Suprapubic skin (tissue), 4 donors: ENCODE results near the gene MYO5A. TPM values are rescaled to one million over a fixed set of nuclear protein-coding genes. Genes with fewer than 3 reads are reported as not detected.
"Not testable (repeated sequence)": the region's sequence is repeated elsewhere in the genome, so short reads cannot be mapped to it uniquely, and the experiment has no call there.

Experiments used
- DNase-seq, 2 donors: peaks; one replicate each; pipeline ENCODE4 v3.0.0-alpha.2; 2019; ENCODE audit warnings: low spot score in 2 of 2
- H3K27ac ChIP-seq: fragments of 200-600 bp; sonication (generic); one replicate; pipeline ENCODE4 v1.5.1; 2019
- H3K27me3 ChIP-seq: fragments of 200-600 bp; sonication (generic); one replicate; pipeline ENCODE4 v1.5.1; 2019
- H3K36me3 ChIP-seq: fragments of 200-600 bp; sonication (generic); one replicate; pipeline ENCODE4 v1.5.1; 2019
- H3K4me1 ChIP-seq: fragments of 200-600 bp; sonication (generic); one replicate; pipeline ENCODE4 v1.5.1; 2019
- H3K4me3 ChIP-seq: fragments of 200-600 bp; sonication (generic); one replicate; pipeline ENCODE4 v1.5.1; 2019; ENCODE audit warnings: mild to moderate bottlenecking
- H3K9me3 ChIP-seq: fragments of 200-600 bp; sonication (generic); one replicate; pipeline ENCODE4 v1.5.1; 2019
- EP300 ChIP-seq: sonication (generic); formaldehyde crosslinking; IDR thresholded peaks from one replicate; pipeline ENCODE4 v1.6.1; 2017; ENCODE audit warnings: antibody characterized with exemption
- POLR2A ChIP-seq, 2 donors: fragments of 450-650 bp; IDR thresholded peaks; one replicate each; pipeline ENCODE4 v1.6.1; 2017; ENCODE audit warnings: antibody characterized with exemption in 2 of 2, mild to moderate bottlenecking in 2 of 2, moderate library complexity in 2 of 2
- POLR2AphosphoS5 ChIP-seq, 3 donors: sonication (generic); formaldehyde crosslinking; IDR thresholded peaks; one replicate each; pipeline ENCODE4 v1.6.1; 2017; ENCODE audit warnings: antibody characterized with exemption in 3 of 3
- WGBS: methylation state at CpG from one replicate; pipeline ENCODE4 v1.1.5; 2018; 5-methylcytosine and 5-hydroxymethylcytosine counted together
- total RNA-seq, 4 donors: library from RNA; depleted of rRNA; stranded (reverse); fragments of >200 nt; gene quantifications; one replicate each; pipeline ENCODE4 v1.1.0, GENCODE V29; 2016
- TF ChIP-seq, protein P1 (sequence below), 2 donors: fragments of 200-600 bp in 1 of 2; fragments of 450-650 bp in 1 of 2; sonication (generic) in 1 of 2; IDR thresholded peaks; one replicate each; pipeline ENCODE4 v1.5.1; 2016 to 2019; ENCODE audit warnings: antibody characterized with exemption in 2 of 2, mild to moderate bottlenecking in 1 of 2, moderate library complexity in 1 of 2

MYO5A gene
- total RNA-seq, 4 donors from 2014 or later = 37.4 to 73.7 (median 47.0) TPM

DNA sequence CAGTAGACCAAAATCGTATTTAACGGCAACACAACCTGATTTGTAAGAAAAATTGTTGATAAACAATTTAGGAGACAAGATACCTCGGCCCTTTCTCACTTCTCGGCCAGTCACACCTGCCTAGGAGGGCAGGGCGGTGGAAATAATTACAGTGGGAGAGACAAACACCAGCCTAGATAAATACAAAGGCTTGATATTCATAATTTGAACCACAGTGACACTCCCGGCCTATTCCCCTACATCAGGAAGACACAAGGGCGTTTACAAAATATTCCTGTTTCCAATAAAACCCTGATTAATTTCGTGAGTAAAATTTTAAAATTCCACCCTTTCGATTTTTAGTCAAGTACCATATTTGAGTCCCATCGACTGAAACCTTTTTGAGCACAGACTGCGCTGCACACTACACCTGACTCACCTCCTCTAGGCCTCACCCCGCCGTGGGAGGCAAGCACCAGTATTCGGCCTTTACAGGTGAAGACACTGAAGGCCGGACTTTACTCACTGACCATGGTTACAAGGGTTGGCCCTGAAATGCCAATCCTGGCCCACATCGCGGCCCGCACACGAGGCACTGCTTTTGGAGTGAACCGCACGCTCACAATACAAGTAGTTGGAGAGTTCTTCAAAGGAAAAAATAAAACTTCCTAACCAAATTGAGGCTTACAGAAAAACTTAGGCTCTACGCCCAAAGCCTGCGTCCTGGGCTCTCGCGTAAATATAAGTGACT, 39.4 kb upstream of the MYO5A start:
- Histone ChIP-seq H3K36me3 (no peaks in the 10 kb centered on the region), H3K4me1 (peaks cover 42% of the 10 kb centered on the region), H3K4me3 (peak overlapping the region; percentile 89), H3K9me3 (no peaks in the 10 kb centered on the region), H3K27ac (peak overlapping the region; percentile 99), H3K27me3 (no peaks in the 10 kb centered on the region)
- 2% methylated on average over 25 of the region's 25 CpGs for WGBS
- no peak for DNase-seq
- no peak for TF ChIP-seq POLR2A (IDR thresholded peaks at IDR 0.05)
- TF ChIP-seq EP300 = no peak
- no peak for TF ChIP-seq POLR2AphosphoS5 (IDR thresholded peaks at IDR 0.05)
- TF ChIP-seq, protein P1, sequence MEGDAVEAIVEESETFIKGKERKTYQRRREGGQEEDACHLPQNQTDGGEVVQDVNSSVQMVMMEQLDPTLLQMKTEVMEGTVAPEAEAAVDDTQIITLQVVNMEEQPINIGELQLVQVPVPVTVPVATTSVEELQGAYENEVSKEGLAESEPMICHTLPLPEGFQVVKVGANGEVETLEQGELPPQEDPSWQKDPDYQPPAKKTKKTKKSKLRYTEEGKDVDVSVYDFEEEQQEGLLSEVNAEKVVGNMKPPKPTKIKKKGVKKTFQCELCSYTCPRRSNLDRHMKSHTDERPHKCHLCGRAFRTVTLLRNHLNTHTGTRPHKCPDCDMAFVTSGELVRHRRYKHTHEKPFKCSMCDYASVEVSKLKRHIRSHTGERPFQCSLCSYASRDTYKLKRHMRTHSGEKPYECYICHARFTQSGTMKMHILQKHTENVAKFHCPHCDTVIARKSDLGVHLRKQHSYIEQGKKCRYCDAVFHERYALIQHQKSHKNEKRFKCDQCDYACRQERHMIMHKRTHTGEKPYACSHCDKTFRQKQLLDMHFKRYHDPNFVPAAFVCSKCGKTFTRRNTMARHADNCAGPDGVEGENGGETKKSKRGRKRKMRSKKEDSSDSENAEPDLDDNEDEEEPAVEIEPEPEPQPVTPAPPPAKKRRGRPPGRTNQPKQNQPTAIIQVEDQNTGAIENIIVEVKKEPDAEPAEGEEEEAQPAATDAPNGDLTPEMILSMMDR (IDR thresholded peaks at IDR 0.05) = no peak

DNA sequence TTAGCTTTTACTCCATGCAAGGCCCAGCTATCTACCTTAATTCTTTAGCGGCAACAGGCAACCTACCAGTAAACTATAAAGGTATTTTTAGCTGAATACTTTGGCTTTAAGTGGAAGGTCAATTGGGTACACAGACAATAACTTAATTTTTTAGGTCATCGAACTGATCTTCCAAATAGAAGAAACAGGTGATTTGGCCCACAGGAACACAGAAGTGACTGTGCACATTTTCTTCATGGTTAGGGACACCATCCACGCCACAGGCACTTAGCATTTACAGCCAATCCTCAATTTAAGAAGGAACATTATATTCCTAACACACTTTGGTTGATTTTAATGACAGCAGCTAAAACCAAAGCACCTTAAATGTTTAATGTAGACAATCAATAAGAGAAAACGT, 38.2 kb upstream of the MYO5A start:
- H3K36me3 ChIP-seq = no peaks in the 10 kb centered on the region
- no peak for DNase-seq
- peak overlapping the region; percentile 89 for H3K4me3 ChIP-seq
- H3K27me3 ChIP-seq = no peaks in the 10 kb centered on the region
- TF ChIP-seq POLR2AphosphoS5 (IDR thresholded peaks at IDR 0.05) = no peak
- no peak for TF ChIP-seq EP300
- TF ChIP-seq, protein P1 (IDR thresholded peaks at IDR 0.05) = no peak
- TF ChIP-seq POLR2A (IDR thresholded peaks at IDR 0.05) = no peak
- H3K9me3 ChIP-seq = no peaks in the 10 kb centered on the region
- no peak overlapping the region for H3K27ac ChIP-seq
- 48% methylated on average over 4 of the region's 4 CpGs for WGBS
- H3K4me1 ChIP-seq = peaks cover 45% of the 10 kb centered on the region

DNA sequence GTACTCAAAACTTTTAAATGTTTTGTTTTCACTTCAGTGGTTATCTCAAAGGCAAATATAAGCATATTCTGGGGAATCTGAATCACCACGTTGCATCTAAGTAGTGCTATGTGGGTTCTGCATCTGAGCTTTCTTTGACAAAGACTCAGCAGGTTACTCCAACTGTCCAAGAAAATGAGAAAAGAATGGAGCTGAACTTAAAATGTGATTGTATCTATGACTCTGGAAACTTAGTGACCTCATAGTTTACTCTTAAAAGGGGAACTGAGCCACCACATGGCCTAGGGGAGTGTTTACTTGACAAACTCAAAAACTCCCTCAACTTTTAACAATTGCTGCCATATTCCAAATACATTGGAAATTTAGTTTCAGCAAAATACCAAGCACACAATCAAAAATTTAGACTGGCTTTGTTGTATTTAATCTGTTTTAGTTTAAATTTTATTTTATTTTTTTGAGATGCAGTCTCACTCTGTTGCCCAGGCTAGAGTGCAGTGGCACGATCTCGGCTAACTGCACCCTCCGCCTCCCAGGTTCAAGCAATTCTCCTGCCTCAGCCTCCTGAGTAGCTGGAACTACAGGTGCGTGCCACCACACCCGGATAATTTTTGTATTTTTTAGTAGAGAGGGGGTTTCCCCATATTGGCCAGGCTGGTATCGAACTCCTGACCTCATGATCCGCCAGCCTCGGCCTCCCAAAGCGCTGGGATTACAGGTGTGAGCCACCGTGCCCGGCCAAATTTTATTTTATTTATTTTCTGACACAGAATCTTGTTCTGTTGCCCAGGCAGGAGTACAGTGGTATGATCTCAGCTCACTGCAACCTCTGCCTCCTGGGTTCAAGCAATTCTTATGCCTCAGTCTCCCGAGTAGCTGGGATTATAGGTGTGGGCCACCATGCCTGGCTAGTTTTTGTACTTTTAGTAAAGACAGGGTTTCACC, 37.0 kb upstream of the MYO5A start:
- H3K9me3 ChIP-seq, H3K27ac ChIP-seq, DNase-seq, H3K36me3 ChIP-seq, H3K4me3 ChIP-seq, H3K27me3 ChIP-seq: not testable (repeated sequence)
- peaks cover 49% of the 10 kb centered on the region for H3K4me1 ChIP-seq
- 93% methylated on average over 13 of the region's 13 CpGs for WGBS

DNA sequence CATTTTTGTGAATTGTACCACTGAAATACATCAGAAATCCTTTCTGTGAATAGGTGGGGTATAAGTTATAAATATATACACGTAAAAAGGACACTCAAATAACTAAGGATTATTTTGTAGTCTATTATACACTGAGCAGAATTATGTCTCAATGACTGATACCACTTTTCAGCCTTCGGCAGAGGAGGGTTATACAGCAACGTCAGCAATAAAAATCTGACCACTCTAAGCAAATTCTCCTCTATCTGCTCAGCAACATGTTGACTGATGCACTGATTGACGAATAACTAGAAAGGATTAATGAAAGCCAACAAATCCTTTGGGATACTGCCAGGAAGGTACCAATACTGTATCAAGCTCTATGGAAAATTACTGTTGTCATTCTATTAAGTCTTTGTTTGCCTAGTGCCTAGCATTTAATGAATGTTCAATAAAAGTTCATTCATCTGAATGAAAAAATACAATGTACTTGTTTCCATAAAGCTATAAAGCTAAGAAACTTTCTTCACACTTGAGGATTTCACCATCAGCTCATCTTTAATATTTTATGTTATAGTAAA, 34.9 kb upstream of the MYO5A start:
- no peak overlapping the region for H3K27ac ChIP-seq
- peaks cover 4% of the 10 kb centered on the region for H3K36me3 ChIP-seq
- TF ChIP-seq POLR2A (IDR thresholded peaks at IDR 0.05) (no peak), POLR2AphosphoS5 (IDR thresholded peaks at IDR 0.05) (no peak), EP300 (no peak)
- TF ChIP-seq, protein P1 (IDR thresholded peaks at IDR 0.05) = no peak
- no peak overlapping the region for H3K4me3 ChIP-seq
- H3K4me1 ChIP-seq = peaks cover 66% of the 10 kb centered on the region
- 70% methylated on average over 4 of the region's 4 CpGs for WGBS
- no peaks in the 10 kb centered on the region for H3K27me3 ChIP-seq
- DNase-seq = no peak
- no peaks in the 10 kb centered on the region for H3K9me3 ChIP-seq

DNA sequence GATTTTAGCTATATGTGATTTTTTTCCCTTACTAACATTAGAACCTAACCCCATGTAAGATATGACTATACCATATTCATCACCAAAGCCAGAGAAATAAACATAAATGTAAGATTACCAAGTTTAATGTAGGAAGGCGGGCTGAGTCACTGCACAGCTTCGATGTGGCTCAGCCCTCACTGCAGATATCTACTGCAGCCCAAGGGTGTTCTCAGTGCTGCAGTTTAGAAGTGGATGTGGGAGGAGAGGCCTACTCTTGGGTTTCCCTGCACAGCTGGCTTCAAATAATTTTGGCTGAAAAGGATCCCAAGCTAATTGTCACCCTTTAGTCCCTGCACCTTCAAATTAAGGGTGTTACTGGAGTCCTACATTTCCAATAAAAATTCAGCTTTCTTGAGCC, 30.9 kb upstream of the MYO5A start:
- TF ChIP-seq POLR2AphosphoS5 (IDR thresholded peaks at IDR 0.05) (no peak), EP300 (no peak), POLR2A (IDR thresholded peaks at IDR 0.05) (no peak)
- TF ChIP-seq, protein P1 (IDR thresholded peaks at IDR 0.05) = no peak
- Histone ChIP-seq H3K27me3 (no peaks in the 10 kb centered on the region), H3K9me3 (no peaks in the 10 kb centered on the region), H3K27ac (no peak overlapping the region), H3K4me3 (no peak overlapping the region), H3K4me1 (peaks cover 43% of the 10 kb centered on the region), H3K36me3 (peaks cover 14% of the 10 kb centered on the region)
- 71% methylated on average over 2 of the region's 2 CpGs for WGBS
- DNase-seq = no peak
